RWPE1 (cell line): ENCODE measurements around the gene EIF1B.
"Not testable (repeated sequence)": the region's sequence is repeated elsewhere in the genome, so short reads cannot be mapped to it uniquely, and the experiment has no call there.

Experiments used
- CTCF ChIA-PET: fragments of 350-600 bp; sonication (Branson Sonifier 250); formaldehyde crosslinking; extraction: SDS; loops from one replicate; lab custom pipeline; 2021; lab: Yijun Ruan, JAX
- POLR2A ChIA-PET: fragments of 400-600 bp; formaldehyde crosslinking; extraction: SDS; loops from one replicate; lab custom pipeline; 2020; ENCODE audit warnings: antibody characterized with exemption; ENCODE audit not compliant: low non-redundant PET; lab: Yijun Ruan, JAX
- DNase-seq: peaks from one replicate; pipeline ENCODE4 v3.0.0; 2012; ENCODE audit warnings: low spot score
- H3K27ac ChIP-seq: fragments of 450-650 bp; 2 replicates; pipeline ENCODE4 v1.5.1; 2017
- TF ChIP-seq, protein P1 (sequence below): fragments of 450-650 bp; conservative IDR thresholded peaks from 2 replicates; pipeline ENCODE4 v1.5.1; 2017; ENCODE audit warnings: low read depth, mild to moderate bottlenecking

Gene EIF1B

DNA sequence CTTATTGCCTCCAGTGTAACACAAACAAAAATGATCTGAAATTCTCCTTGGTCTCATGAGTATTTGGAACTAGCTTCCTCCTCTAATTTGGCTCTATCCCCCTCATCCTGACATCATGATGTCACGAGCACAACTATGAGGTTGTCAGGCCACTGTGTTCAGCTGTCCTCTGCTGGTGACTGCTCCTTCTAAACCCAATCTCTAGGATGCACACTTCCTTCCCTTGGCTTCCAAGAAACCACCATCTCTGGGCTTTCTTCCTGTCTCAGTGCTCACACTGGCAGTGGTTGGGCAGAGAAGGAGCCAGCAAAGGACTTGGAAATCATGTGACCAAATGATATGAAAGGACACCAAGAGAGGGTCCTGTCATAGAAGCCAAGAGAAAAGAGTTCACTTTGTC, 30.7 kb upstream of the EIF1B start:
- ChIA-PET POLR2A (no interaction called here), CTCF (no interaction called here)

DNA sequence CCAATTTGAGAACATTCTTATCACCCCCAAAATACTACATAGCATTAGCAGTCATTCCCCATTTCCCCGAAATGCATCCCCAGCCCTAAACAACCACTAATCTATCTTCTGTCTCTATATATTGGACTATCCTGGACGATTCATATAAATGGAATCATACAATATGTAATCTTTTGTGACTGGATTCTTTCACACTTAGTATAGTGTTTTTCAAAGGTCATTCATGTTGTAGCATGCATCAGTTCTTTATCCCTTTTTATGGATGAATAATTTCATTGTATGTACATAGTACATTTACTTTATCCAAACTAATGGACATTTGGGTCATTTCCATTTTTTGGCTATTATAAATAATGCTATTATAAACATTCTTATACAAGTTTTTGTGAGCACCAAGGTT, 27.5 kb upstream of the EIF1B start:
- ChIA-PET CTCF (interaction anchor here (0.6 to 0.7 kb wide), 2 partner anchors 525 to 830 kb away, joined by 3 read pairs; no protein-coding TSS in a partner anchor), POLR2A (no interaction called here)
- peak; percentile 3 for DNase-seq
- H3K27ac ChIP-seq = no peak overlapping the region
- TF ChIP-seq, protein P1, sequence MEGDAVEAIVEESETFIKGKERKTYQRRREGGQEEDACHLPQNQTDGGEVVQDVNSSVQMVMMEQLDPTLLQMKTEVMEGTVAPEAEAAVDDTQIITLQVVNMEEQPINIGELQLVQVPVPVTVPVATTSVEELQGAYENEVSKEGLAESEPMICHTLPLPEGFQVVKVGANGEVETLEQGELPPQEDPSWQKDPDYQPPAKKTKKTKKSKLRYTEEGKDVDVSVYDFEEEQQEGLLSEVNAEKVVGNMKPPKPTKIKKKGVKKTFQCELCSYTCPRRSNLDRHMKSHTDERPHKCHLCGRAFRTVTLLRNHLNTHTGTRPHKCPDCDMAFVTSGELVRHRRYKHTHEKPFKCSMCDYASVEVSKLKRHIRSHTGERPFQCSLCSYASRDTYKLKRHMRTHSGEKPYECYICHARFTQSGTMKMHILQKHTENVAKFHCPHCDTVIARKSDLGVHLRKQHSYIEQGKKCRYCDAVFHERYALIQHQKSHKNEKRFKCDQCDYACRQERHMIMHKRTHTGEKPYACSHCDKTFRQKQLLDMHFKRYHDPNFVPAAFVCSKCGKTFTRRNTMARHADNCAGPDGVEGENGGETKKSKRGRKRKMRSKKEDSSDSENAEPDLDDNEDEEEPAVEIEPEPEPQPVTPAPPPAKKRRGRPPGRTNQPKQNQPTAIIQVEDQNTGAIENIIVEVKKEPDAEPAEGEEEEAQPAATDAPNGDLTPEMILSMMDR = no peak

More for the DNA sequence above, 30.7 kb upstream of the EIF1B start:
- TF ChIP-seq, protein P1 = no peak
- DNase-seq = no peak
- no peak overlapping the region for H3K27ac ChIP-seq

DNA sequence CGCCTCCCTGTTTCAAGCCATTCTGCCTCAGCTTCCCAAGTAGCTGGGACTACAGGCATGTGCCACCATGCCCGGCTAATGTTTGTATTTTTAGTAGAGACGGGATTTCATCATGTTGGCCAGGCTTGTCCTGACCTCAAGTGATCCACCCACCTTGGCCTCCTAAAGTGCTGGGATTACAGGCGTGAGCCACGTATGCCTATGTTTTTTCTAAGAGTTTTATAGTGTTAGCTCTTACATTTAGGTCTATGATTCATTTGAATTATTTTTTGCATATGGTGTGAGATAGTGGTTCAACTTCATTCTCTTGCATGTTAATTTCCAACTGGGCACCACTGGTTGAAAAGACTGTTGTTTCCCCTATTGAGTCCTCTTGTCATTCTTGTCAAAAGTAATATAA, 26.4 kb upstream of the EIF1B start:
- H3K27ac ChIP-seq, DNase-seq, POLR2A ChIA-PET: not testable (repeated sequence)
- CTCF ChIA-PET = interaction anchor here (0.8 kb wide), 1 partner anchor 104 kb away, joined by 4 read pairs; no protein-coding TSS in a partner anchor

DNA sequence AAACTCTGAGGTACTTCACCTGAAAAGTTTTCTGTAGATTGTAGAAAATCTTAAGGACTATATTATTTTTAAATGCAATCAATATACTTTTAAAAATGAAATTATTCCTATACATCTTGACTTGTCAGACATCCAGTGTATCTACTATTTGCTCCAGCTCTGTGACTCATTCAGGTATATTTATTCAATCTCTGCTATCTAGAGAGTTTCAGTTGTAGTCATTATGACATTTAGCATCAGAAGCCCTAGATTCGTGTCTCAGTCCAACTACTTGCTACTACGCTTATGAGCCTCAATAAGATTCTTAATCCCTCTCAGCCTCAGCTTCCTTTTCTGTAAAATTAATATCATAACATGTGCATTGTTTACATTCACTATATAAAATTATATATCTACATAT, 22.3 kb upstream of the EIF1B start:
- TF ChIP-seq, protein P1 = no peak
- no peak overlapping the region for H3K27ac ChIP-seq
- ChIA-PET POLR2A (no interaction called here), CTCF (no interaction called here)
- no peak for DNase-seq

DNA sequence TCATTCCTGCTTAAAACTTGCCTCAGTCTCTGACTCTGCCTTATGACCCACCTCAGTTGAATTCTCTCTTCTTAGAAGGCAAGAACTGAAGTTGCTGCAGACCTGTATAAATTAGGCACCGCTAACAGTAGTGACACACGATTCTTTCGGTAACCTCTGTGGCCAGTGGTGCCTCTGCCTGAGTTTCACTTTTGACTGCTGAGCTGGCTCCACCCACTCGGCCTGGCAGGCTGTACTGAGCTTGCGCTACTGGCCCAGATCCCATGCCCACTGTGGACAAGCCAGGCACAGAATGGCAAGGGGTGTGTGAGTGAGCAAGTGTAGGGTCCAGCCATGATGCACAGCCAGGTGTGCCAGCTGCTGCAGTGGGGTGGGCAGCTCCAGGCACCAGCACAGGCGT, 19.1 kb upstream of the EIF1B start:
- no peak for DNase-seq
- H3K27ac ChIP-seq = peak overlapping the region; percentile 20; the same call in 1 of the 2 replicates
- POLR2A ChIA-PET = no interaction called here
- CTCF ChIA-PET = no interaction called here
- TF ChIP-seq, protein P1 = no peak

DNA sequence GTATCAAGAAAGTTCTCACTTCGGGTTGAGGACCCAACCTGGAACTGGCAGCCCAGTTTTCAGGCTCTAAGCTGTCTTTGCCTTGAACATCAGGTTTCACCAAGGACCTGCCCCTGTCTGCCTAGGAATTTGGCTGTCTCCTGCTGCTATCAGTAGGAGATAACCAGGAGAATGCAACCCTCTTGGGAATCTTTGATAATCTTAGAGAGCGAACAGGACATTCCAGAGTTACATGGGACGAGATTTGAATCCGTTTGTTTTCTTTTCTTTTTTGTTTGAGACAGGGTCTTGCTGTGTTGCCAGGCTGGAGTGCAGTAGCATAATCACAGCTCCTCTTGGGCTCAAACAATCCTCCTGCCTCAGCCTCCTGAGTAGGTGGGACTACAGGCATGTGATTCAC, 18.0 kb upstream of the EIF1B start:
- ChIA-PET POLR2A (no interaction called here), CTCF (no interaction called here)
- no peak for DNase-seq
- H3K27ac ChIP-seq = no peak overlapping the region
- TF ChIP-seq, protein P1 = no peak

DNA sequence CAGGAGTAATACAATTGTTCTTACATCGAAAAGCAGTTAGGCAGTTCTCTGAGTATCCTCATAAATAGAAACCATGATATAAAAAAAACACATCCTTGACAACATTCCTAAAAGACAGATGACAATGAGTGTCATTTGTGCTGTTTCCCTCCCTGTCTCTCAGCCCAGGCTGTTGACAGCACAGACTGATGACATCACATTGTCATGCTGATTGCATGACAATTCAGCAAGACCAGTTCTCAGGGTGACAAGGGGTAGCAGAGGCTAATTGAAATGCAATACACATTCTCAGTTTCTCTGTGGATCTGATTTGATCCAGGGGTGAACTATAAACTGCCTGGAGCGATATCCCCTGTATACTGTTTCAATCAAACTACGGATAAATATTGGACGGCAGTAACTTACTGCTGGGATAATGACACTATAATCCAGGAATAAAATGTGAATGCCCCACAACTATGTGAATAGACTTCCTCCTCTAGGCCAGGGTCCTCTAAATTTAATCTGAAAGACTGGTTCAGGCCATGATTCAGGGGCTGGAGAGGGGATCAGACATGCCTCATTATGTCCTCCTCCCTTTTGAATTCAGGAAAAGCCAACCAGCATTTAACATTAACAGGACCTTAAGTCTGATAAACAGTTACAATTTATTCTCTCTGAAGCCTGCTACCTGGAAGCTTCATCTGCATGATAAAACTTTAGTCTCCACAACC, 16.7 kb upstream of the EIF1B start:
- POLR2A ChIA-PET = no interaction called here

More for the DNA sequence above, 16.7 kb upstream of the EIF1B start:
- TF ChIP-seq, protein P1 = no peak
- no peak overlapping the region for H3K27ac ChIP-seq
- DNase-seq = no peak
- CTCF ChIA-PET = no interaction called here
